ENCODE results near the gene AGA. TPM values are rescaled to one million over a fixed set of nuclear protein-coding genes. Genes with fewer than 3 reads are reported as not detected.

AGA gene
- total RNA-seq (2014; rRNA removed; shearing (Covaris generic)), result 50.8 and 54.7 TPM in 2 replicates

GRCh38 chr4:177441803-177442622 is at the start of gene AGA:
TSS of gene AGA (minus strand) at chr4:177442437. CDS start at chr4:177442375, 62 bp downstream.

Other genes starting within 250 kb of the AGA start
- 8.9 and 10.7 TPM in 2 replicates for gene NEIL3, start 132.6 kb downstream of the AGA start, total RNA-seq (2014; rRNA removed; shearing (Covaris generic))

All from A375 (cell line).